ENCODE data around the gene PDILT.
"Not testable (repeated sequence)": the region's sequence is repeated elsewhere in the genome, so short reads cannot be mapped to it uniquely, and the experiment has no call there.

Gene PDILT

GRCh38 chr16:20321671-20322070, 82.9 kb downstream of the PDILT start:
- no peak overlapping the region for H3K27ac ChIP-seq
- TF ChIP-seq CTCF (conservative IDR thresholded peaks at IDR 0.05) (no peak), ZFX (IDR thresholded peaks at IDR 0.05) (no peak)

GRCh38 chr16:20321051-20321450, 83.5 kb downstream of the PDILT start:
- not testable (repeated sequence) for H3K27ac ChIP-seq

GRCh38 chr16:20320592-20320991, 83.9 kb downstream of the PDILT start:
- no peak overlapping the region for H3K27ac ChIP-seq
- no peak for TF ChIP-seq ZFX (IDR thresholded peaks at IDR 0.05)
- TF ChIP-seq CTCF (conservative IDR thresholded peaks at IDR 0.05) = no peak

- H3K27ac ChIP-seq = no peak overlapping the region
- TF ChIP-seq ZFX (IDR thresholded peaks at IDR 0.05) (no peak), CTCF (conservative IDR thresholded peaks at IDR 0.05) (no peak)
Observed at GRCh38 chr16:20320178-20320577, 84.4 kb downstream of the PDILT start.

- TF ChIP-seq ZFX (IDR thresholded peaks at IDR 0.05) (no peak), CTCF (conservative IDR thresholded peaks at IDR 0.05) (no peak)
- H3K27ac ChIP-seq = no peak overlapping the region
Observed at GRCh38 chr16:20319406-20319805, 85.1 kb downstream of the PDILT start.

- TF ChIP-seq ZFX (IDR thresholded peaks at IDR 0.05) (no peak), CTCF (conservative IDR thresholded peaks at IDR 0.05) (no peak)
- H3K27ac ChIP-seq = no peak overlapping the region
Observed at GRCh38 chr16:20318437-20318836, 86.1 kb downstream of the PDILT start.

- TF ChIP-seq CTCF (conservative IDR thresholded peaks at IDR 0.05) (no peak), ZFX (IDR thresholded peaks at IDR 0.05) (no peak)
Observed at GRCh38 chr16:20318006-20318405, 86.5 kb downstream of the PDILT start.

GRCh38 chr16:20317117-20317516, 87.4 kb downstream of the PDILT start:
- TF ChIP-seq ZFX (IDR thresholded peaks at IDR 0.05) = no peak
- TF ChIP-seq CTCF (conservative IDR thresholded peaks at IDR 0.05) = no peak
- H3K27ac ChIP-seq = no peak overlapping the region

More at GRCh38 chr16:20318006-20318405, 86.5 kb downstream of the PDILT start:
- H3K27ac ChIP-seq = no peak overlapping the region
